ENCODE measurements around the gene MRC2. TPM values are rescaled to one million over a fixed set of nuclear protein-coding genes. Genes with fewer than 3 reads are reported as not detected.
"Not testable (repeated sequence)": the region's sequence is repeated elsewhere in the genome, so short reads cannot be mapped to it uniquely, and the experiment has no call there.

Gene MRC2
- polyA plus RNA-seq, 2 of the 4 experiments (the other 2 are of a cell fraction): 20.2 to 57.3 TPM

DNA sequence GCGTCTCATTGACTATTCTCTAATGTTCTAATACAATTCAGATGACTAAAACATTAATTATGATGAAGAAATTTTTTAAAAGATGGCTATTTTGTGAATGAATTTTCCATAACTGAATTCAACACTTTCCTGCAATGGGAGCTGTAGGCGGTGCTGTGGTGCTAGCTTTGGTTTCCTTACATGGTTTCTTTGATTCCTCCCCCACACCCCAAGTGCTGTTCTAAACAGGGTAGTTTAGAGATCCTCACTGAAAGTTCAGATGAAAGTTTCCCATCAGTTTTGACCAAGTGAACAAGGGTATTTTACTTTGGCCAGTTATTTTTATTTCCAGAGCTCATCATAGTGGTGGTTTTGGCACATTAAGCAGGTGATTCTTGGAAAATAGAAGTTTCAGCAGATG, 26.0 kb upstream of the MRC2 start:
- Histone ChIP-seq H3K4me3 (no peak overlapping the region), H3K9me3 (no peaks in the 10 kb centered on the region), H3K27ac (no peak overlapping the region), H3K4me2 (no peak overlapping the region), H3K4me1 (no peaks in the 10 kb centered on the region)
- ChIA-PET POLR2A (no interaction called here), CTCF (interaction anchor here (0.6 to 1.9 kb wide), 5 partner anchors 15 to 224 kb away, joined by 3 to 6 read pairs (median 3); no protein-coding TSS in a partner anchor)
- FAIRE-seq (no peak), ATAC-seq (0 out of 6 replicates have a peak, but pooled peaks of 1 of the 2 experiments have one; percentile 39), DNase-seq (ENCODE audit: low read depth in 1 of 2, low spot score in 1 of 2) (no peak)
- TF ChIP-seq ZSCAN20 (CRISPR knock-in tag; IDR thresholded peaks at IDR 0.05) (no peak), FOSL2 (IDR thresholded peaks at IDR 0.05) (no peak), FOSL2 (CRISPR knock-in tag; IDR thresholded peaks at IDR 0.05) (no peak), NR3C1 (IDR thresholded peaks at IDR 0.05) (no peak), REST (IDR thresholded peaks at IDR 0.05) (no peak), HDAC2 (IDR thresholded peaks at IDR 0.05) (no peak), ELK1 (IDR thresholded peaks at IDR 0.05; ENCODE audit: low read depth, low read length) (no peak), TFCP2L1 (CRISPR knock-in tag; IDR thresholded peaks at IDR 0.05) (no peak), HEYL (CRISPR knock-in tag; IDR thresholded peaks at IDR 0.05) (no peak), HOXB13 (CRISPR knock-in tag; IDR thresholded peaks at IDR 0.05; ENCODE audit: low read depth) (no peak), RARB (CRISPR knock-in tag; IDR thresholded peaks at IDR 0.05) (no peak), CHD2 (IDR thresholded peaks at IDR 0.05; ENCODE audit: low read length, partially characterized antibody) (no peak), POLR2AphosphoS2 (conservative IDR thresholded peaks at IDR 0.05; ENCODE audit: low read length) (no peak), ESRRA (IDR thresholded peaks at IDR 0.05; ENCODE audit: borderline replicate concordance, low read length) (no peak), TP53 (CRISPR knock-in tag; IDR thresholded peaks at IDR 0.05) (no peak), CBX8 (IDR thresholded peaks at IDR 0.05) (no peak)
- TF ChIP-seq, protein P1, sequence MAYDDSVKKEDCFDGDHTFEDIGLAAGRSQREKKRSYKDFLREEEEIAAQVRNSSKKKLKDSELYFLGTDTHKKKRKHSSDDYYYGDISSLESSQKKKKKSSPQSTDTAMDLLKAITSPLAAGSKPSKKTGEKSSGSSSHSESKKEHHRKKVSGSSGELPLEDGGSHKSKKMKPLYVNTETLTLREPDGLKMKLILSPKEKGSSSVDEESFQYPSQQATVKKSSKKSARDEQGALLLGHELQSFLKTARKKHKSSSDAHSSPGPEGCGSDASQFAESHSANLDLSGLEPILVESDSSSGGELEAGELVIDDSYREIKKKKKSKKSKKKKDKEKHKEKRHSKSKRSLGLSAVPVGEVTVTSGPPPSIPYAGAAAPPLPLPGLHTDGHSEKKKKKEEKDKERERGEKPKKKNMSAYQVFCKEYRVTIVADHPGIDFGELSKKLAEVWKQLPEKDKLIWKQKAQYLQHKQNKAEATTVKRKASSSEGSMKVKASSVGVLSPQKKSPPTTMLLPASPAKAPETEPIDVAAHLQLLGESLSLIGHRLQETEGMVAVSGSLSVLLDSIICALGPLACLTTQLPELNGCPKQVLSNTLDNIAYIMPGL (CRISPR knock-in tag; IDR thresholded peaks at IDR 0.05; ENCODE audit: borderline replicate concordance): no peak
- TF ChIP-seq, protein P2, sequence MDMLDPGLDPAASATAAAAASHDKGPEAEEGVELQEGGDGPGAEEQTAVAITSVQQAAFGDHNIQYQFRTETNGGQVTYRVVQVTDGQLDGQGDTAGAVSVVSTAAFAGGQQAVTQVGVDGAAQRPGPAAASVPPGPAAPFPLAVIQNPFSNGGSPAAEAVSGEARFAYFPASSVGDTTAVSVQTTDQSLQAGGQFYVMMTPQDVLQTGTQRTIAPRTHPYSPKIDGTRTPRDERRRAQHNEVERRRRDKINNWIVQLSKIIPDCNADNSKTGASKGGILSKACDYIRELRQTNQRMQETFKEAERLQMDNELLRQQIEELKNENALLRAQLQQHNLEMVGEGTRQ (IDR thresholded peaks at IDR 0.05): no peak
- 89% methylated on average over 2 of the region's 2 CpGs for WGBS (ENCODE audit: missing lambda C conversion rate)

DNA sequence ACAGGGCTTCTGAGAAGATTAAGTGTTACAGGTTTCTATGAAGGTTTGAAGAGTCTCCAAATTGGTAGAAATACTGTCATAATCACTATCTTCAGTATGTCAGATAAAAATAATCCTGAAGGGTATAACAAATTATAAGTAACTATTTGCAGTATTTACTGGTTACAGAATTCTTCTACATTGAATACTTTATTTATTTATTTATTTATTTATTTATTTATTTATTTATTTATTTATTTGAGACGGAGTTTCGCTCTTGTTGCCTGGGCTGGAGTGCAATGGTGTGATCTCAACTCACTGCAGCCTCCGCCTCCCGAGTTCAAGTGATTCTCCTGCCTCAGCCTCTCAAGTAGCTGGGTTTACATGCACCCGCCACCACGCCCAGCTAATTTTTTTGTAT, 23.7 kb upstream of the MRC2 start:
- FAIRE-seq; H3K4me1 ChIP-seq; CTCF ChIA-PET; POLR2A ChIA-PET; H3K27ac ChIP-seq; DNase-seq (ENCODE audit: low read depth in 1 of 2, low spot score in 1 of 2); H3K9me3 ChIP-seq; H3K4me3 ChIP-seq; ATAC-seq; H3K4me2 ChIP-seq: not testable (repeated sequence)
- TF ChIP-seq ZC3H11A (IDR thresholded peaks at IDR 0.05): peak; percentile 99
- 96% methylated on average over 6 of the region's 6 CpGs for WGBS (ENCODE audit: missing lambda C conversion rate)

Measured in A549 (cell line).